HG02571 (cell line): ENCODE data around the gene PDE2A.

Experiments
- ATAC-seq: cut with Tn5 transposase; IDR thresholded peaks from one replicate; pipeline ENCODE4 v1.9.1; 2021; ENCODE audit warnings: mild to moderate bottlenecking, moderate library complexity; ENCODE audit not compliant: unreplicated experiment

The PDE2A gene

DNA sequence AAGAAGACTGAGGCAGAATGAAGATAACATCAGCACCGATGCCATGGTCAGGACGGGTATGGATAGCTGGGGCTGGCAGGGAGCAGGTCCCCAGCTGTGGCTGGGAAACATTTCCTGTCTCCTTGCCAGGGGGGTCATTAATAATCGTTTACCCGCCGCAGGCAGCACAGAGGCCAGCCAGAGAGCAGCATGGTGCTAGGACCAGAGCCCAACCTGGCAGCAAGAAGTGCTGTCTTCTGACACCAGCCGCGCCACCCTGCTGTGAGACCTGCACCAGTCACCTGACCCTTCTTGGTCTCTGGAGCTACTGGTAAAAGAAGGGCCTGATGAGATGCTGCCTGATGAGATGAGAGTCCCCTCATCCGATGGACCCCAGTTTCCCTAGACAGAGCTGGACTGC is 36.3 kb downstream of the PDE2A start:
- ATAC-seq: no peak

GRCh38 chr11:72637198-72637597 is 37.0 kb downstream of the PDE2A start:
- ATAC-seq: no peak

DNA sequence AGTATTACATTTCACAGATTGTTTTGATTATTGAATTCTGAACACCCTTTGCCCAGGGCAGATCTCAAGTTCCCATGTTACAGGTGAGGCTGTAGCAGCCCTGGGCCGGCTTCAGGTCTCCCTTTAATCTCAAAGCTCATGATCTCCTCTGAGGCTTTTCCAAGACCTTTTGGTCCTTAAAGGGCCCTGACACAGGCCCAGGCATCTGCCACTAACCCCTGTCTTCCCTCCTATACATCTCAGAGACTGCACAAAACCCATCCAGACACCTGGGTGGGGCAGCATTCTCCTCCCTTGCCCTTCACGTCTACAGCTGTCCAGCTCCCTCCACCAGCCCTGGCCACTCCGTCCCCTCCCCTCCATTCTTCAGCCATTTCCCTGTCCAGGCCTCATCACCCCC is 37.8 kb downstream of the PDE2A start:
- ATAC-seq: no peak

GRCh38 chr11:72635933-72636332 is 38.3 kb downstream of the PDE2A start:
- no peak for ATAC-seq

GRCh38 chr11:72635309-72635915 is 38.8 kb downstream of the PDE2A start:
- no peak for ATAC-seq

GRCh38 chr11:72634472-72635095 is 39.6 kb downstream of the PDE2A start:
- ATAC-seq: no peak

- ATAC-seq: no peak
Measured at GRCh38 chr11:72634016-72634415, 40.2 kb downstream of the PDE2A start.

DNA sequence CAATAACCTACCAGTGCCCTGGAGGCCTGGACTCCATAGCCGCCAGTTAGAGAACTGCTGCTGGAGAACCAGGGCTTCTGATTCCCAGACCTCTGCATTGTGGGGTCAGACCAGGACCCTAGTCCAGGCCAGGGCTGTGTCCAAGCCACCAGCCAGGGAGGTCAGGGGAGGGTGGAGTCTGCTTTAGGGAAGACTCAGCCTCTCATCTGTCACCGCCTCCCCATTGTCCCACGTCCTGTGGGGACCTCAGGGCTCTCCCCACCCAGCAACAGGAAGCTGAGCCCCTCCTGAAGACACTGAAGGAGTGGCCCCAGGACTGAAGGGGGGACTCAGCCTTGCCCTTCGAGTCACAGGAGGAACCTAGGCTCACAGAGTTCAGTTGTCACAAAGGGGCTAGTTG is 41.2 kb downstream of the PDE2A start:
- ATAC-seq: no peak

DNA sequence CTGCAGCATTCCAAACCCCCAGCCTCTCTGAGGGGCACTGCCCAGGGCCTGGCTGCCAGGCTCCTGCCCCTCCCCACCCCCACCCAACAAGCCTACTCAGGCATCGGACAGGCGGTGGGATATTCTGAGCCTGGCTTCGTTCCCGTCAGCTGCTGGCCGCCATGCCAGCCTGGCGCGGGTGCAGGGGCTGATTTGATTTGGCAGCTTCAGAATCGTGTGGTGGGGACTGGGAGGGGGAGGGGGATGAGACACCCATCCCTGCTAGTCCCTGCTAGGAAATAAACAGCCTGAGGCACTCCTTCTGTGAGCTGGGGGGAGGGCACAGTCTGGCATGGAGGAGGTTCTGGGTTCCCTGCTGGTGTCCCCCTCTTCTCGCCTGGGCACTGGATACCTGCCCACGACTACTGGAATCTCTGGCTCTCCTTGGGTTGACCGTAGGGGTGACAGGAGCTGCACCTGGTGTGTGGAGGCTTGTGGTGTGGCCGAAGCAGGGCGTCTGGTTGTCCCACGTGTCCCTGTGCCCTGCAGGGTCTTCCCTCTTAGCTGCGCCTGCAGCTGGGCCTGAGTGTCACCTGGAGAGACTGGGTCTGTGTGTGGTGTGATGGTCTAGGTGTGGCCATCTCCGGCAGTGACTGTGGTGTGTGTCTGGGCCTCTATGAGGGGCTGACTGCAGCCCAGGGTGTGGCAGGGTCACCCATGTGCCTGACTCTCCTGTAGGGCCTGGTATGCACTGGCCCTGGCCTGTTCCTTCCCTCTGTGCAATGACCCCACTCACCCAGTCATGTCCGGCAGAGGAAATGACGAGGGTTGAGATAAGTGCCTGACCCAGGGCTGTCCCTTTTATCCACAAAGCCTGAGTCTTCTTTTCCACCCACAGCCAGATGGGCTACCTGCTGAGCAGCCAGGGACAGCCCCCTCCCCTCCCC is 42.2 kb downstream of the PDE2A start:
- ATAC-seq: no peak

- no peak for ATAC-seq
Measured at GRCh38 chr11:72630104-72630852, 43.9 kb downstream of the PDE2A start.

DNA sequence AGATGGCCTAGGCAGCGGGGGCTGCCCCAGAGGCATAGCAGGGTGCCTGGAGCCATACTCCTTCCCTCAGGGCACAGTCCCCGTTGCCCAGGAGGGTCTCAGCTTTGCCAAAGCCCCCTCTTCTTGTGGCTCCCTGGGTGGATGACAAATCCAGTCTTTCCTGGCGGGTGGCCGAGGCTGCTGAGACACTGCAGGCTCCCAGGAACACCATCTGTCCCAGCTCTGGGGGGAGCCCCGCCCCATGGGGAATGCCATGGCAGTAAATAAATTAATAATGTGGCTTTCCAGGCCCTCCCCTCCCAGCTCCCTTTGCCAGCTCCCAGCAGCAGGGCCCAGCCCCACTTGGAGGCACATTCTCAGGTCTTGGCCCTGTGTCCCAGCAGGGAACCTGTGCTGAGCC is 45.0 kb downstream of the PDE2A start:
- no peak for ATAC-seq

GRCh38 chr11:72627594-72628281 is 46.5 kb downstream of the PDE2A start:
- ATAC-seq: no peak

- no peak for ATAC-seq
Measured at GRCh38 chr11:72626414-72626936, 47.7 kb downstream of the PDE2A start.

DNA sequence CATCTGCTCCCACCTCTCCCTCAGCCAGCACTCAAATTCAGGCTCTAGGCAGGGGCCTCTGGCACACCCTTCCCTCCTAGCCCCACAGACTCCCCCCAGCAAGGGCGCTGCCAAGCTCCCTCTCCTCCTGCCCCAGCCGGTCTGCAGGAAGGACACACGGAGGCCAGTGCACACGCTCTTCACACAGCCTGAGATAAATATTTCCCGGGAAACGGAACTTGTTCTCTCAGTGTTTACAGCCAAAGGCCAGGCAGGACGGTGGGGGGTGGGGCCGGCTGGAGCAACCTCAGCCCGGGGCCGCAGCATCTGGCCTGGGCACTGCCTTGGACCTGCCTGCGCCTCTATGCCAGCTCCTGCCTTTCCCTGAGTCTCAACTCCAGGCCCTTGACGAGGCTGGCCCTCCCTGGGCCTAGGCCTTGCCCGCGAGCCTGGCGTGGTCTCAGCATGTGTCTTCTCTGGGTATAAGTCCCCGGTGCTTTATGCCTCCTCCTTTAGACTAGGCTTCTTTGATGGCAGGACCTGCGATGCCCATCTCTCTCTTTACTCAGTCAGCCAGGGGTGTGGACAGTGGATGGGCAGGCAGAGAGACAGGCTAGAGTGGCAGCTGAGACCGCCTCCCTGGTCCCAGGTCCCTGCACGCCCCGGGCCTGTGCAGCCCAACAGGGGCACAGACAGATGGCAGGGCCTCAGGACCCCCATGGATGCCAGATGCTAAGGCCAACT is 48.4 kb downstream of the PDE2A start:
- ATAC-seq: no peak

DNA sequence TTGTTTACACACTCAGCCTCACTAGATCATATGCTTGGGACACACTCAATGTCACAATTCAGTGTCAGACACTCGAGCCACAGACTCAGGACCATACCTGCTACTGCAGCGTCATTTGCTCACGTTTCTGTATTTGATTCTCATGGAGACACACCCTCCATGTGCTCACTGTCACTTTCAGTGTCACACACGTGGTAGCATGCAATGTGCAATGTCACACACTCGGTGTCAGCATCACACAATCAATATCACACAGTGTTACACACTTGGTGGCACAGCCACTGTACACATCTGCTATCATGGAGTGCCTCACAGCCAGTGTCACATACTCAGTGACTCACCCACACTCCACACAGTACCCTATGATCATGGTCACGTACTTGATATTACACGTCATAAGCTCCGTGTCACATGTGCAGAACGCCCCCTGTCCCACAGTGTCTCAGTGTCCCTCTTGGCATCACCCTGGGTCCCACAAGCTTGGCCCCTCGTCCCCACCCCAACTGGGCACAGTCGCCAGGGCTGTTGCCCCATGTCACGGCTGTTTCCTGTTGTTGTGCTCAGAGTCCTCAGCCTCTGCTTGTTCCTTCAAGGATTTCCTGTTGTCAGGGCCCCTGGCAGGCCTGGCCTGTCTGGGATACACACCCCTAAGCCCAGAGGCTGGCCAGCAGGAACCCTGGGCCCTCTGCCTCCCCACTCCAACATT is 49.6 kb downstream of the PDE2A start:
- no peak for ATAC-seq

- no peak for ATAC-seq
Measured at GRCh38 chr11:72623052-72623451, 51.2 kb downstream of the PDE2A start.

GRCh38 chr11:72621008-72621610 is 53.1 kb downstream of the PDE2A start:
- ATAC-seq: no peak

DNA sequence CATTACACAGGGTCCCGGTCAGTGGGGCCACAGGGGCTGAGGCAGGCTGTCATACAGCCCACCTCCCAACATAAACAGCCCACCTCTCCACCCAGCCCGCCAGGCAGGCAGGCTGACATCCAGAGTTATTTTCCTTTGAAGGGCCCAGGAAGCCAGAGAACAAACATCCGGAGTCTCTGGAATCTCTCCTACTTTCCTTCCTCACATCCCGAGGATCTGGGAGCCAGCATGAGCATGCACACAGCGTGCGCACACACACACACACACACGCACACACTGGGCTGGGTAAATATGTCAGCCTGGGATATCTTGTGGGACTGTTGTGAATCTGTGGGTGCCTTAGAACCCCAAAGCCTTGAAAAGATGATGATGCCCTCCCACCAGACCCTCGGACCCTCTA is 55.4 kb downstream of the PDE2A start:
- no peak for ATAC-seq
